Suprapubic skin (tissue), 4 donors: Measurements from ENCODE around the gene ACSF2.

Source experiments
- POLR2A ChIP-seq, 2 donors: fragments of 450-650 bp; IDR thresholded peaks; one replicate each; pipeline ENCODE4 v1.6.1; 2017; ENCODE audit warnings: antibody characterized with exemption in 2 of 2, mild to moderate bottlenecking in 2 of 2, moderate library complexity in 2 of 2
- POLR2AphosphoS5 ChIP-seq, 3 donors: sonication (generic); formaldehyde crosslinking; IDR thresholded peaks; one replicate each; pipeline ENCODE4 v1.6.1; 2017; ENCODE audit warnings: antibody characterized with exemption in 3 of 3
- TF ChIP-seq, protein P1 (sequence below), 2 donors: fragments of 200-600 bp in 1 of 2; fragments of 450-650 bp in 1 of 2; sonication (generic) in 1 of 2; IDR thresholded peaks; one replicate each; pipeline ENCODE4 v1.5.1; 2016 to 2019; ENCODE audit warnings: antibody characterized with exemption in 2 of 2, mild to moderate bottlenecking in 1 of 2, moderate library complexity in 1 of 2

GRCh38 chr17:50406578-50406977 is 19.4 kb upstream of the ACSF2 start:
- TF ChIP-seq, protein P1, sequence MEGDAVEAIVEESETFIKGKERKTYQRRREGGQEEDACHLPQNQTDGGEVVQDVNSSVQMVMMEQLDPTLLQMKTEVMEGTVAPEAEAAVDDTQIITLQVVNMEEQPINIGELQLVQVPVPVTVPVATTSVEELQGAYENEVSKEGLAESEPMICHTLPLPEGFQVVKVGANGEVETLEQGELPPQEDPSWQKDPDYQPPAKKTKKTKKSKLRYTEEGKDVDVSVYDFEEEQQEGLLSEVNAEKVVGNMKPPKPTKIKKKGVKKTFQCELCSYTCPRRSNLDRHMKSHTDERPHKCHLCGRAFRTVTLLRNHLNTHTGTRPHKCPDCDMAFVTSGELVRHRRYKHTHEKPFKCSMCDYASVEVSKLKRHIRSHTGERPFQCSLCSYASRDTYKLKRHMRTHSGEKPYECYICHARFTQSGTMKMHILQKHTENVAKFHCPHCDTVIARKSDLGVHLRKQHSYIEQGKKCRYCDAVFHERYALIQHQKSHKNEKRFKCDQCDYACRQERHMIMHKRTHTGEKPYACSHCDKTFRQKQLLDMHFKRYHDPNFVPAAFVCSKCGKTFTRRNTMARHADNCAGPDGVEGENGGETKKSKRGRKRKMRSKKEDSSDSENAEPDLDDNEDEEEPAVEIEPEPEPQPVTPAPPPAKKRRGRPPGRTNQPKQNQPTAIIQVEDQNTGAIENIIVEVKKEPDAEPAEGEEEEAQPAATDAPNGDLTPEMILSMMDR (IDR thresholded peaks at IDR 0.05) = no peak
- TF ChIP-seq POLR2A (IDR thresholded peaks at IDR 0.05) = no peak
- TF ChIP-seq POLR2AphosphoS5 (IDR thresholded peaks at IDR 0.05) = no peak
